ENCODE data around the gene YAF2. TPM values are rescaled to one million over a fixed set of nuclear protein-coding genes. Genes with fewer than 3 reads are reported as not detected.

The YAF2 gene
- total RNA-seq, 2 donors from 2014 or later = 38.9 to 43.9 TPM

- TF ChIP-seq CTCF (IDR thresholded peaks at IDR 0.05) = no peak
- H3K4me3 ChIP-seq = no peak overlapping the region
- no peak overlapping the region for H3K27ac ChIP-seq
- H3K4me1 ChIP-seq (ENCODE audit: control insufficient read depth in 1 of 2, low read depth in 2 of 2) = peaks cover 0 to 8% of the 10 kb centered on the region in 2 donors
- no peaks in the 10 kb centered on the region for H3K36me3 ChIP-seq
- no peak for DNase-seq (ENCODE audit: low spot score)
- no peaks in the 10 kb centered on the region for H3K9me3 ChIP-seq
- no peaks in the 10 kb centered on the region for H3K27me3 ChIP-seq (replicated peaks; ENCODE audit: insufficient read depth)
- ATAC-seq (ENCODE audit: insufficient number of reproducible peaks, low FRiP score, low read depth) = no peak
These were observed 63.1 kb downstream of the YAF2 start for GRCh38 chr12:42174978-42175377.

GRCh38 chr12:42173961-42174521, 64.0 kb downstream of the YAF2 start:
- Histone ChIP-seq H3K27ac (no peak overlapping the region), H3K4me3 (no peak overlapping the region), H3K36me3 (no peaks in the 10 kb centered on the region), H3K27me3 (replicated peaks; ENCODE audit: insufficient read depth) (no peaks in the 10 kb centered on the region), H3K4me1 (ENCODE audit: control insufficient read depth in 1 of 2, low read depth in 2 of 2) (peaks cover 0 to 1% of the 10 kb centered on the region in 2 donors), H3K9me3 (no peaks in the 10 kb centered on the region)
- ATAC-seq (ENCODE audit: insufficient number of reproducible peaks, low FRiP score, low read depth) = no peak
- no peak for DNase-seq (ENCODE audit: low spot score)
- no peak for TF ChIP-seq CTCF (IDR thresholded peaks at IDR 0.05)

GRCh38 chr12:42172441-42173210, 65.4 kb downstream of the YAF2 start:
- Histone ChIP-seq H3K27ac (no peak overlapping the region), H3K36me3 (no peaks in the 10 kb centered on the region), H3K4me3 (no peak overlapping the region), H3K4me1 (ENCODE audit: control insufficient read depth in 1 of 2, low read depth in 2 of 2) (no peaks in the 10 kb centered on the region), H3K9me3 (no peaks in the 10 kb centered on the region), H3K27me3 (replicated peaks; ENCODE audit: insufficient read depth) (no peaks in the 10 kb centered on the region)
- no peak for ATAC-seq (ENCODE audit: insufficient number of reproducible peaks, low FRiP score, low read depth)
- no peak for TF ChIP-seq CTCF (IDR thresholded peaks at IDR 0.05)
- no peak for DNase-seq (ENCODE audit: low spot score)

- Histone ChIP-seq H3K27me3 (replicated peaks; ENCODE audit: insufficient read depth) (no peaks in the 10 kb centered on the region), H3K9me3 (no peaks in the 10 kb centered on the region), H3K27ac (no peak overlapping the region), H3K4me1 (ENCODE audit: control insufficient read depth in 1 of 2, low read depth in 2 of 2) (peaks cover 3 to 4% of the 10 kb centered on the region in 2 donors), H3K4me3 (no peak overlapping the region), H3K36me3 (no peaks in the 10 kb centered on the region)
- DNase-seq (ENCODE audit: low spot score) (no peak), ATAC-seq (ENCODE audit: insufficient number of reproducible peaks, low FRiP score, low read depth) (no peak)
- no peak for TF ChIP-seq CTCF (IDR thresholded peaks at IDR 0.05)
These were observed 70.3 kb downstream of the YAF2 start for GRCh38 chr12:42167711-42168110.

GRCh38 chr12:42166501-42166900, 71.5 kb downstream of the YAF2 start:
- no peaks in the 10 kb centered on the region for H3K9me3 ChIP-seq
- no peak for TF ChIP-seq CTCF (IDR thresholded peaks at IDR 0.05)
- H3K27me3 ChIP-seq (replicated peaks; ENCODE audit: insufficient read depth) = no peaks in the 10 kb centered on the region
- ATAC-seq (ENCODE audit: insufficient number of reproducible peaks, low FRiP score, low read depth) (no peak), DNase-seq (ENCODE audit: low spot score) (no peak)
- H3K27ac ChIP-seq = no peak overlapping the region
- no peaks in the 10 kb centered on the region for H3K36me3 ChIP-seq
- H3K4me3 ChIP-seq = no peak overlapping the region
- H3K4me1 ChIP-seq (ENCODE audit: control insufficient read depth in 1 of 2, low read depth in 2 of 2) = peaks cover 4 to 10% of the 10 kb centered on the region in 2 donors

Measured in thoracic aorta (tissue), 2 donors.